ENCODE data around the gene SPATA9. TPM values are rescaled to one million over a fixed set of nuclear protein-coding genes. Genes with fewer than 3 reads are reported as not detected.

SPATA9 gene
- total RNA-seq, 1 donor from 2014 or later, result 0.33 TPM

GRCh38 chr5:95729115-95730010, 46.6 kb upstream of the SPATA9 start:
- peaks cover 8% of the 10 kb centered on the region for H3K36me3 Mint-ChIP-seq (ENCODE audit: low read depth, unreplicated experiment)
- peak overlapping the region; percentile 92 for H3K4me3 Mint-ChIP-seq (ENCODE audit: unreplicated experiment)
- no peak overlapping the region for H3K27ac Mint-ChIP-seq (ENCODE audit: unreplicated experiment)
- no peak for TF ChIP-seq CTCF (IDR thresholded peaks at IDR 0.05; ENCODE audit: unreplicated experiment)
- no peak for DNase-seq (ENCODE audit: low spot score)
- H3K27me3 Mint-ChIP-seq (ENCODE audit: unreplicated experiment), result peaks cover 8% of the 10 kb centered on the region
- H3K9me3 Mint-ChIP-seq (ENCODE audit: unreplicated experiment), result no peaks in the 10 kb centered on the region
- H3K4me1 Mint-ChIP-seq (ENCODE audit: unreplicated experiment), result peaks cover 24% of the 10 kb centered on the region

- no peak for TF ChIP-seq CTCF (IDR thresholded peaks at IDR 0.05; ENCODE audit: unreplicated experiment)
- H3K27me3 Mint-ChIP-seq (ENCODE audit: unreplicated experiment), result peaks cover 8% of the 10 kb centered on the region
- no peak overlapping the region for H3K27ac Mint-ChIP-seq (ENCODE audit: unreplicated experiment)
- peaks cover 27% of the 10 kb centered on the region for H3K4me1 Mint-ChIP-seq (ENCODE audit: unreplicated experiment)
- DNase-seq (ENCODE audit: low spot score), result no peak
- peaks cover 8% of the 10 kb centered on the region for H3K36me3 Mint-ChIP-seq (ENCODE audit: low read depth, unreplicated experiment)
- H3K4me3 Mint-ChIP-seq (ENCODE audit: unreplicated experiment), result no peak overlapping the region
- H3K9me3 Mint-ChIP-seq (ENCODE audit: unreplicated experiment), result no peaks in the 10 kb centered on the region
These were observed 45.8 kb upstream of the SPATA9 start for GRCh38 chr5:95728494-95729114.

- Mint-ChIP-seq H3K4me3 (ENCODE audit: unreplicated experiment) (no peak overlapping the region), H3K36me3 (ENCODE audit: low read depth, unreplicated experiment) (peaks cover 8% of the 10 kb centered on the region), H3K9me3 (ENCODE audit: unreplicated experiment) (no peaks in the 10 kb centered on the region), H3K27me3 (ENCODE audit: unreplicated experiment) (peaks cover 8% of the 10 kb centered on the region), H3K27ac (ENCODE audit: unreplicated experiment) (no peak overlapping the region), H3K4me1 (ENCODE audit: unreplicated experiment) (peaks cover 32% of the 10 kb centered on the region)
- no peak for TF ChIP-seq CTCF (IDR thresholded peaks at IDR 0.05; ENCODE audit: unreplicated experiment)
- DNase-seq (ENCODE audit: low spot score), result no peak
These were observed 45.0 kb upstream of the SPATA9 start for GRCh38 chr5:95727764-95728191.

- peaks cover 5% of the 10 kb centered on the region for H3K27me3 Mint-ChIP-seq (ENCODE audit: unreplicated experiment)
- peaks cover 8% of the 10 kb centered on the region for H3K36me3 Mint-ChIP-seq (ENCODE audit: low read depth, unreplicated experiment)
- no peaks in the 10 kb centered on the region for H3K9me3 Mint-ChIP-seq (ENCODE audit: unreplicated experiment)
- H3K27ac Mint-ChIP-seq (ENCODE audit: unreplicated experiment), result no peak overlapping the region
- H3K4me1 Mint-ChIP-seq (ENCODE audit: unreplicated experiment), result peaks cover 30% of the 10 kb centered on the region
- no peak overlapping the region for H3K4me3 Mint-ChIP-seq (ENCODE audit: unreplicated experiment)
- no peak for DNase-seq (ENCODE audit: low spot score)
- TF ChIP-seq CTCF (IDR thresholded peaks at IDR 0.05; ENCODE audit: unreplicated experiment), result no peak
These were observed 44.3 kb upstream of the SPATA9 start for GRCh38 chr5:95726811-95727763.

All from endothelial cell (in vitro differentiated cells).